Measurements from ENCODE around the gene ARHGAP22.

ARHGAP22 gene

DNA sequence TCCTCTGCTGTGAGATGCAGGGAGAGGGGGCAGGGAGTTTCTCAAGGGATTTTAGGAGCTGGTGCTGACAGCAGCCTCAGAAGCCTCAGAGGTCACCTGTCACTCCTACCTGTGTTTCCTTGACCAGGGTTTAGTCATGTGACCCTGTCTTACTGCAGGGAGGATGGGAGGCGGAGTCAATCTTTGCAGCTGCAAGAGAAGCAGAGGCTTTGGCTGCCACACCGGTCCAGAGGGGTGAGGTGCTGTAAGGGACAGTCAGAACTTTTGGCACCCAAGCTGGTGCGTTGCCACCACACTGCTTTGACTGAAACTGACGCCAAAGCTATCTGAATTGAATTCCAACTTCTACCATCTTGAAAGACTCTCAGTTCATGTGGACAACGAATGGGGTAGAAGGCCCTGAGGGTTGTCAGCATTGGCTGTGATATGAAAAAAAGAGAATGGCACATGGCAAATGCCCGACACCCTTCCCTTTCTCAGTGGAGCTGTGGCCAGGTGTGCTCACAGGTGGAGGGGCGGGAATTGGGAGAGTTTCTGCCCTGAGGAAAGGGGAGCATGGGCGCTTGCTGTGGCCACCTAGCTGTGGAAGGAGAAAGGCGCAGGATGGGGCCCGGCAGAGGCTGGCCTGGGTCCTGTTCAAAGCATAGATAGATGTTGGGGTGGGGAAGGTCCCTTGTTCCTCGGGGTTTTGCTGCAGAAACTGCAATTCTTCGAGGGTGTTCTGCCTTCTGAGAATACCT lies 69.3 kb downstream of the ARHGAP22 start:
- no peak for DNase-seq
- H3K27ac ChIP-seq = no peak overlapping the region
- no peaks in the 10 kb centered on the region for H3K9me3 ChIP-seq
- intact Hi-C loops (cut with DNase I; ENCODE audit: low total_unique reads) = no loop called here
- peaks cover 0 to 7% (median 0%) of the 10 kb centered on the region in 4 donors for H3K4me1 ChIP-seq
- TF ChIP-seq, protein P1, sequence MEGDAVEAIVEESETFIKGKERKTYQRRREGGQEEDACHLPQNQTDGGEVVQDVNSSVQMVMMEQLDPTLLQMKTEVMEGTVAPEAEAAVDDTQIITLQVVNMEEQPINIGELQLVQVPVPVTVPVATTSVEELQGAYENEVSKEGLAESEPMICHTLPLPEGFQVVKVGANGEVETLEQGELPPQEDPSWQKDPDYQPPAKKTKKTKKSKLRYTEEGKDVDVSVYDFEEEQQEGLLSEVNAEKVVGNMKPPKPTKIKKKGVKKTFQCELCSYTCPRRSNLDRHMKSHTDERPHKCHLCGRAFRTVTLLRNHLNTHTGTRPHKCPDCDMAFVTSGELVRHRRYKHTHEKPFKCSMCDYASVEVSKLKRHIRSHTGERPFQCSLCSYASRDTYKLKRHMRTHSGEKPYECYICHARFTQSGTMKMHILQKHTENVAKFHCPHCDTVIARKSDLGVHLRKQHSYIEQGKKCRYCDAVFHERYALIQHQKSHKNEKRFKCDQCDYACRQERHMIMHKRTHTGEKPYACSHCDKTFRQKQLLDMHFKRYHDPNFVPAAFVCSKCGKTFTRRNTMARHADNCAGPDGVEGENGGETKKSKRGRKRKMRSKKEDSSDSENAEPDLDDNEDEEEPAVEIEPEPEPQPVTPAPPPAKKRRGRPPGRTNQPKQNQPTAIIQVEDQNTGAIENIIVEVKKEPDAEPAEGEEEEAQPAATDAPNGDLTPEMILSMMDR (IDR thresholded peaks at IDR 0.05) = no peak
- H3K36me3 ChIP-seq = no peaks in the 10 kb centered on the region
- H3K4me3 ChIP-seq = no peak overlapping the region
- no peaks in the 10 kb centered on the region for H3K27me3 ChIP-seq

DNA sequence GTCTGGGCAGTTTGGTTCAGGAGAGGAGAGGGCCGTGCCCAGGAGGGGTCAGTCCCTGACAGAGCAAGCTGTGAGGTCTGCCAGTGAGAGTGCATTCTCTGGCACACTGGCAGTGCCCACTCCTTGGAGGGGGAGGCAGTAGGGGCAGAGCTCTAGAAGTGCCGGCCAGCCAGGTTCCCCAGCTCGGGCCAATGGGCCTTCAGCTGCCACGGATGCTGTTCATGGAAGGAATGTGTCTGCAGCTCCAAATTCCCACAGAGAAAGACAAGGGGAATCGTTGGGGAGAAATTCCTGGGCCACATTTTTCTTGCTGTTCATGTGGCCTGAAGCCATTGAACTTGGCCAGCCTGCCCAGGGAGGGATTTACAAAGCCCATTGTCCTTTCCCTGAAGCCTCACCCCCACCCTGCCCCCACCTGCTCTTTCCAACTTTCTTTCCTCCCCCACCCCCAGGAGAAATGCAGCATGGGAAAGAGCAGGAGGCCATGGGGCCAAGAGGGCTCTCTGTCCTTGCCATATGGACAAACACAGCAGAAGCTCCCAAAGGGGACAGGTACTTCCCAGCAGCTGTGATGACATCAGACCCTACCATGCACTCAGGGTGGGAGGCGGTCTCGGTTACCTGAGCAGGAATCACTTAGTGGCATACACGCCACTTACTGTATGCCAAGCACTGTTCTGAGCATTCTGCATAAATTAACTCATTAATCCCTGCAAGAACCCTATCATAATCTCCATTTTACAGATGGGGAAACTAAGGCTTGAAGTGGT lies 70.7 kb downstream of the ARHGAP22 start:
- no peak for DNase-seq
- intact Hi-C loops (cut with DNase I; ENCODE audit: low total_unique reads) = no loop called here
- no peaks in the 10 kb centered on the region for H3K27me3 ChIP-seq
- H3K4me1 ChIP-seq = peaks cover 0 to 7% (median 0%) of the 10 kb centered on the region in 4 donors
- no peak overlapping the region for H3K27ac ChIP-seq
- H3K36me3 ChIP-seq = no peaks in the 10 kb centered on the region
- no peaks in the 10 kb centered on the region for H3K9me3 ChIP-seq
- TF ChIP-seq, protein P1 (IDR thresholded peaks at IDR 0.05) = no peak
- H3K4me3 ChIP-seq = no peak overlapping the region

DNA sequence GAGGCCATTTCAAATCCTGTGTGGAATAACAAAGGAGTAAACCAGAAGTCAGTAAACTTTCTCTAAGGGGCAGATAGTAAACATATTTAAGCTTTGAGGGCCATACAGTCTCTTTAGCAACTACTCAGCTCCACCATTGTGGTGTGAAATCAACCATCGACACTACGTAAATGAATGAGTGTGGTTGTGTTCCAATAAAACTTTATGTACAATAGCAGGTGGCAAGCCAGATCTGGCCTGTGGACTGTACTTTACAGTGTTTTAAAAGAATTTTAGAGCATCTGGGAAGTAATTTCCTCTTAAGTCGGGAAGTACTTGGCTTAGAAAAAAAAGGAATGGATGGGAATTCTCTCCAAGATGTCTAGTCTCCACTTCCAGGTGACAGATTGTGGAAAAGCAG lies 71.3 kb downstream of the ARHGAP22 start:
- H3K36me3 ChIP-seq = no peaks in the 10 kb centered on the region
- H3K4me1 ChIP-seq = peaks cover 0 to 7% (median 0%) of the 10 kb centered on the region in 4 donors
- TF ChIP-seq, protein P1 (IDR thresholded peaks at IDR 0.05) = no peak
- no peaks in the 10 kb centered on the region for H3K27me3 ChIP-seq
- no peaks in the 10 kb centered on the region for H3K9me3 ChIP-seq
- intact Hi-C loops (cut with DNase I; ENCODE audit: low total_unique reads) = no loop called here
- no peak for DNase-seq
- H3K4me3 ChIP-seq = no peak overlapping the region
- H3K27ac ChIP-seq = no peak overlapping the region

DNA sequence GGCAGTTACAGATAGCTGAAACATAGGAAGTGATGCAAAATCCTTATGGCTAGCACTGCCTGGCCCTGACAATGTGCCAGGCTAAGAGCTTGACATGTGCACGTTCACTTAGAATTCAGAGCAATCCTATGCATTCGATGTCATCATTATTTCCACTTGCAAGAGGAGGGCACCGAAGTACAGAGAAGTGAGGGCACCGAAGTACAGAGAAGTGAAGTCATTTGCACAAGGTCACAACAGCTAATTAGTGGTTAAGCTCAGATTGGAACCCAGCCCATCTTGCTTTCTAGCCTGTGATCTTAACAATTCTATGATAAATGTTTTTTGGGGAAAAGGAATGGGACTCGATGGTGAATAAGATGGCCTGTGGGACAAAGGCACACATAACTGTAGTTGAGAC lies 73.4 kb downstream of the ARHGAP22 start:
- no peak overlapping the region for H3K4me3 ChIP-seq
- H3K27me3 ChIP-seq = no peaks in the 10 kb centered on the region
- H3K27ac ChIP-seq = no peak overlapping the region
- no peak for DNase-seq
- no peaks in the 10 kb centered on the region for H3K9me3 ChIP-seq
- intact Hi-C loops (cut with DNase I; ENCODE audit: low total_unique reads) = no loop called here
- TF ChIP-seq, protein P1 (IDR thresholded peaks at IDR 0.05) = no peak
- H3K36me3 ChIP-seq = no peaks in the 10 kb centered on the region
- H3K4me1 ChIP-seq = peaks cover 0 to 13% (median 2%) of the 10 kb centered on the region in 4 donors

DNA sequence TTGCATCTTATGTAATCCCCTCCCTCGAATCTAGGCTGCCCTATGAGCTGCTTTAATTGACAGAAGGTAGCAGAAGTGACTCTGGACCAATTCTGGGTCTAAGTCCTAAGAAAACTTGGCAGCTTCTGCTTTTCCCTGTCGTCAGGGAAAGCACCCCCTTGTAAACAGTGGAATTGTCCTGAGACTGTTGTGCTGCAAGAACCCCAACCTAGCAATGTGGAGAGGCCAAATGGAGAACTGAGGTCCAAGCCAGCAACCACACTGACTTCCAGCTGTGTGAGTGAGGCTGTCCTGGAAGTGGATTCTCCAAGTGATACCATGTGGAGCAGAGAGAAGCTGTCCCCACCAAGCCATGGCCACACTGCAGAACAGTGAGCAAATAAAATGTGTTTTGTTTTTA lies 75.5 kb downstream of the ARHGAP22 start:
- no peaks in the 10 kb centered on the region for H3K27me3 ChIP-seq
- intact Hi-C loops (cut with DNase I; ENCODE audit: low total_unique reads) = no loop called here
- peaks cover 0 to 19% (median 7%) of the 10 kb centered on the region in 4 donors for H3K4me1 ChIP-seq
- H3K9me3 ChIP-seq = no peaks in the 10 kb centered on the region
- no peak overlapping the region for H3K4me3 ChIP-seq
- TF ChIP-seq, protein P1 (IDR thresholded peaks at IDR 0.05) = no peak
- H3K36me3 ChIP-seq = no peaks in the 10 kb centered on the region
- no peak for DNase-seq
- H3K27ac ChIP-seq = no peak overlapping the region
